ENCODE results near the gene PRLH. TPM values are rescaled to one million over a fixed set of nuclear protein-coding genes. Genes with fewer than 3 reads are reported as not detected.
A peak's percentile ranks its signal among the peaks of the same experiment; 100 is the strongest.

The PRLH gene
- total RNA-seq, 1 donor from 2014 or later: not detected

- no peak for TF ChIP-seq CTCF (IDR thresholded peaks at IDR 0.05; ENCODE audit: unreplicated experiment)
- no peaks in the 10 kb centered on the region for H3K36me3 Mint-ChIP-seq (ENCODE audit: insufficient read depth)
- H3K4me1 Mint-ChIP-seq (ENCODE audit: low read depth): peaks cover 16% of the 10 kb centered on the region
- H3K27me3 Mint-ChIP-seq: peaks cover 54% of the 10 kb centered on the region
- DNase-seq (ENCODE audit: low spot score, unreplicated experiment): no peak
- no peak overlapping the region for H3K27ac Mint-ChIP-seq
- H3K4me3 Mint-ChIP-seq (ENCODE audit: low read depth): no peak overlapping the region
- H3K9me3 Mint-ChIP-seq (ENCODE audit: low read depth): no peaks in the 10 kb centered on the region
Measured at GRCh38 chr2:237600205-237600846, 34.0 kb downstream of the PRLH start.

- Mint-ChIP-seq H3K27me3 (peaks cover 53% of the 10 kb centered on the region), H3K4me3 (ENCODE audit: low read depth) (no peak overlapping the region), H3K27ac (no peak overlapping the region), H3K9me3 (ENCODE audit: low read depth) (no peaks in the 10 kb centered on the region), H3K4me1 (ENCODE audit: low read depth) (peaks cover 16% of the 10 kb centered on the region), H3K36me3 (ENCODE audit: insufficient read depth) (no peaks in the 10 kb centered on the region)
- no peak for DNase-seq (ENCODE audit: low spot score, unreplicated experiment)
- peak; percentile 34 for TF ChIP-seq CTCF (IDR thresholded peaks at IDR 0.05; ENCODE audit: unreplicated experiment)
Measured at GRCh38 chr2:237601453-237602116, 35.2 kb downstream of the PRLH start.

- no peaks in the 10 kb centered on the region for H3K9me3 Mint-ChIP-seq (ENCODE audit: low read depth)
- no peak for TF ChIP-seq CTCF (IDR thresholded peaks at IDR 0.05; ENCODE audit: unreplicated experiment)
- peaks cover 16% of the 10 kb centered on the region for H3K4me1 Mint-ChIP-seq (ENCODE audit: low read depth)
- no peaks in the 10 kb centered on the region for H3K36me3 Mint-ChIP-seq (ENCODE audit: insufficient read depth)
- no peak overlapping the region for H3K4me3 Mint-ChIP-seq (ENCODE audit: low read depth)
- peaks cover 50% of the 10 kb centered on the region for H3K27me3 Mint-ChIP-seq
- no peak for DNase-seq (ENCODE audit: low spot score, unreplicated experiment)
- no peak overlapping the region for H3K27ac Mint-ChIP-seq
Measured at GRCh38 chr2:237602409-237602808, 36.0 kb downstream of the PRLH start.

- no peak overlapping the region for H3K4me3 Mint-ChIP-seq (ENCODE audit: low read depth)
- DNase-seq (ENCODE audit: low spot score, unreplicated experiment): no peak
- H3K27ac Mint-ChIP-seq: peak overlapping the region; percentile 62
- H3K9me3 Mint-ChIP-seq (ENCODE audit: low read depth): no peaks in the 10 kb centered on the region
- peaks cover 16% of the 10 kb centered on the region for H3K4me1 Mint-ChIP-seq (ENCODE audit: low read depth)
- H3K27me3 Mint-ChIP-seq: peaks cover 46% of the 10 kb centered on the region
- TF ChIP-seq CTCF (IDR thresholded peaks at IDR 0.05; ENCODE audit: unreplicated experiment): no peak
- H3K36me3 Mint-ChIP-seq (ENCODE audit: insufficient read depth): no peaks in the 10 kb centered on the region
Measured at GRCh38 chr2:237603049-237603717, 36.8 kb downstream of the PRLH start.

GRCh38 chr2:237603718-237604362, 37.5 kb downstream of the PRLH start:
- Mint-ChIP-seq H3K4me1 (ENCODE audit: low read depth) (peaks cover 16% of the 10 kb centered on the region), H3K36me3 (ENCODE audit: insufficient read depth) (no peaks in the 10 kb centered on the region), H3K4me3 (ENCODE audit: low read depth) (no peak overlapping the region), H3K27me3 (peaks cover 41% of the 10 kb centered on the region), H3K9me3 (ENCODE audit: low read depth) (no peaks in the 10 kb centered on the region), H3K27ac (peak overlapping the region; percentile 62)
- no peak for TF ChIP-seq CTCF (IDR thresholded peaks at IDR 0.05; ENCODE audit: unreplicated experiment)
- DNase-seq (ENCODE audit: low spot score, unreplicated experiment): no peak
